H1 (cell line): ENCODE measurements around the gene HEPHL1. TPM values are rescaled to one million over a fixed set of nuclear protein-coding genes. Genes with fewer than 3 reads are reported as not detected.

Experiments used
- CTCF ChIA-PET: fragments of 300-600 bp; sonication (Branson Sonifier 250); formaldehyde crosslinking; loops from one replicate; lab custom pipeline; 2021; ENCODE audit not compliant: partially characterized antibody; lab: Charles Lee
- POLR2A ChIA-PET: fragments of 300-600 bp; sonication (Branson Sonifier 250); formaldehyde crosslinking; loops from one replicate; lab custom pipeline; 2021; ENCODE audit warnings: inconsistent platforms; ENCODE audit not compliant: partially characterized antibody; lab: Charles Lee
- DNase-seq, 2 experiments: peaks; one replicate each; pipeline versions ENCODE4 v3.0.0 to v3.0.0-alpha.2; 2010 to 2022; ENCODE audit warnings: low spot score in 2 of 2, low read depth in 1 of 2, mixed read lengths in 1 of 2
- FAIRE-seq: peaks from 2 replicates; lab custom pipeline; 2011; peaks lifted over from hg19 to GRCh38; lab: Jason Lieb, UNC
- H2AFZ ChIP-seq: 2 replicates; pipeline ENCODE4 v1.8.1; 2012; ENCODE audit warnings: low read length, inconsistent platforms
- H2AK5ac ChIP-seq: 2 replicates; pipeline ENCODE4 v1.6.1; 2013; ENCODE audit warnings: low read depth, low read length
- H2BK120ac ChIP-seq: replicated peaks from 2 replicates; pipeline ENCODE3; 2013; ENCODE audit warnings: low read depth, low read length, inconsistent platforms
- H2BK12ac ChIP-seq: 2 replicates; pipeline ENCODE4 v1.6.1; 2013; ENCODE audit warnings: low read depth, low read length
- H2BK15ac ChIP-seq: 2 replicates; pipeline ENCODE4 v1.6.1; 2013; ENCODE audit warnings: low read length
- H2BK20ac ChIP-seq: 2 replicates; pipeline ENCODE4 v1.6.1; 2013; ENCODE audit warnings: low read length
- H2BK5ac ChIP-seq: 2 replicates; pipeline ENCODE4 v1.6.1; 2013; ENCODE audit warnings: low read depth, low read length
- H3K14ac ChIP-seq: 2 replicates; pipeline ENCODE4 v1.6.1; 2013; ENCODE audit warnings: inconsistent platforms; ENCODE audit not compliant: insufficient read length
- H3K18ac ChIP-seq: 2 replicates; pipeline ENCODE4 v1.6.1; 2013; ENCODE audit warnings: low read length; ENCODE audit errors: extremely low read depth
- H3K23ac ChIP-seq: 2 replicates; pipeline ENCODE4 v1.6.1; 2013; ENCODE audit warnings: inconsistent platforms; ENCODE audit not compliant: insufficient read length
- H3K23me2 ChIP-seq: 2 replicates; pipeline ENCODE4 v1.6.1; 2013; ENCODE audit warnings: low read depth, low read length
- H3K27ac ChIP-seq: 2 replicates; pipeline ENCODE4 v1.6.1; 2011; ENCODE audit warnings: low read depth, low read length, inconsistent platforms
- H3K27me3 ChIP-seq, 4 experiments: replicated peaks in 1 of 4; 1 replicate in 1 of 4; 2 replicates in 3 of 4; pipeline versions ENCODE4 v1.6.1 to v1.8.1; 2011 to 2013; ENCODE audit warnings: low read length in 3 of 4, mild to moderate bottlenecking in 3 of 4, inconsistent platforms in 2 of 4, mixed read lengths in 2 of 4, moderate library complexity in 1 of 4; ENCODE audit not compliant: control insufficient read depth in 3 of 4, insufficient read depth in 3 of 4; ENCODE audit errors: extremely low read depth in 1 of 4
- H3K36me3 ChIP-seq, 4 experiments: 2 replicates each; pipeline versions ENCODE4 v1.6.1 to v1.8.1; 2011 to 2013; ENCODE audit warnings: mild to moderate bottlenecking in 4 of 4, low read length in 3 of 4, moderate library complexity in 2 of 4, control low read depth in 1 of 4, inconsistent platforms in 1 of 4; ENCODE audit not compliant: insufficient read depth in 4 of 4, control insufficient read depth in 2 of 4
- H3K4ac ChIP-seq: replicated peaks from 2 replicates; pipeline ENCODE3; 2013; ENCODE audit warnings: low read length, low read depth, mixed read lengths, inconsistent platforms; ENCODE audit not compliant: insufficient read length
- H3K4me1 ChIP-seq, 4 experiments: replicated peaks in 1 of 4; 1 replicate in 1 of 4; 2 replicates in 3 of 4; pipeline versions ENCODE4 v1.6.1 to v1.8.1; 2011 to 2013; ENCODE audit warnings: low read length in 3 of 4, inconsistent platforms in 2 of 4, mixed read lengths in 1 of 4; ENCODE audit not compliant: insufficient read depth in 4 of 4, control insufficient read depth in 3 of 4
- H3K4me2 ChIP-seq, 2 experiments: 2 replicates each; pipeline versions ENCODE4 v1.6.1 to v1.8.1; 2011 to 2013; ENCODE audit warnings: low read depth in 2 of 2, low read length in 2 of 2, control low read depth in 1 of 2, inconsistent platforms in 1 of 2, mild to moderate bottlenecking in 1 of 2; ENCODE audit not compliant: insufficient read depth in 1 of 2
- H3K4me3 ChIP-seq, 4 experiments: fragments of 200-600, 300-600 bp in 1 of 4; sonication (generic), shearing (Covaris generic), sonication (Bioruptor Twin) in 1 of 4; 2 replicates each; pipeline versions ENCODE4 v1.5.1 to v1.8.1; 2011 to 2016; ENCODE audit warnings: low read length in 4 of 4, low read depth in 3 of 4, control low read depth in 2 of 4, inconsistent platforms in 2 of 4, mild to moderate bottlenecking in 2 of 4, mixed read lengths in 1 of 4, moderate library complexity in 1 of 4; ENCODE audit not compliant: insufficient read depth in 2 of 4; ENCODE audit errors: extremely low read depth in 1 of 4
- H3K56ac ChIP-seq: replicated peaks from 2 replicates; pipeline ENCODE3; 2013; ENCODE audit warnings: low read depth, mild to moderate bottlenecking, mixed read lengths, low read length, inconsistent platforms; ENCODE audit not compliant: insufficient read length
- H3K79me1 ChIP-seq: 2 replicates; pipeline ENCODE4 v1.6.1; 2013; ENCODE audit warnings: low read depth, low read length, control low read depth
- H3K79me2 ChIP-seq, 2 experiments: 2 replicates each; pipeline versions ENCODE4 v1.6.1 to v1.8.1; 2012 to 2013; ENCODE audit warnings: low read length in 2 of 2, mild to moderate bottlenecking in 2 of 2, inconsistent platforms in 1 of 2; ENCODE audit not compliant: insufficient read depth in 2 of 2, control insufficient read depth in 1 of 2
- H3K9ac ChIP-seq, 4 experiments: replicated peaks in 1 of 4; 1 replicate in 1 of 4; 2 replicates in 3 of 4; pipeline versions ENCODE4 v1.6.1 to v1.8.1; 2011 to 2013; ENCODE audit warnings: low read depth in 3 of 4, low read length in 3 of 4, control low read depth in 2 of 4, mild to moderate bottlenecking in 2 of 4, moderate library complexity in 2 of 4, inconsistent platforms in 1 of 4; ENCODE audit errors: extremely low read depth in 1 of 4
- H3K9me3 ChIP-seq, 2 experiments: 2 replicates each; pipeline versions ENCODE4 v1.6.1 to v1.8.1; 2012 to 2013; ENCODE audit warnings: mild to moderate bottlenecking in 2 of 2, moderate library complexity in 2 of 2, control low read depth in 1 of 2, inconsistent platforms in 1 of 2, low read depth in 1 of 2, low read length in 1 of 2, mixed read lengths in 1 of 2; ENCODE audit not compliant: insufficient read depth in 2 of 2
- H4K20me1 ChIP-seq, 2 experiments: replicated peaks in 1 of 2; 2 replicates each; pipeline versions ENCODE3 to v1.8.1; 2011 to 2013; ENCODE audit warnings: inconsistent platforms in 2 of 2, low read length in 2 of 2, mild to moderate bottlenecking in 1 of 2; ENCODE audit not compliant: insufficient read depth in 2 of 2, control insufficient read depth in 1 of 2
- H4K5ac ChIP-seq: 2 replicates; pipeline ENCODE4 v1.6.1; 2013; ENCODE audit warnings: low read length, low read depth, mixed read lengths, inconsistent platforms; ENCODE audit not compliant: insufficient read length
- H4K8ac ChIP-seq: 2 replicates; pipeline ENCODE4 v1.8.0; 2013; ENCODE audit warnings: mild to moderate bottlenecking, moderate library complexity, low read length, inconsistent platforms; ENCODE audit not compliant: insufficient read depth; ENCODE audit errors: extremely low read depth
- H4K91ac ChIP-seq: replicated peaks from 2 replicates; pipeline ENCODE3; 2013; ENCODE audit warnings: low read length, mixed read lengths, inconsistent platforms; ENCODE audit not compliant: insufficient read length
- ASH2L ChIP-seq: fragments of 200-600, 300-600 bp; sonication (generic); IDR thresholded peaks from one replicate; pipeline ENCODE4 v1.7.1; 2017; ENCODE audit warnings: low read length
- CTBP2 ChIP-seq: IDR thresholded peaks from 2 replicates; pipeline ENCODE4 v1.7.0; 2011; ENCODE audit warnings: borderline replicate concordance, mild to moderate bottlenecking, moderate library complexity, mixed read lengths, low read length; ENCODE audit not compliant: insufficient read depth, insufficient read length
- EP300 ChIP-seq, 2 experiments: IDR thresholded peaks; 1 replicate in 1 of 2; 2 replicates in 1 of 2; pipeline ENCODE4 v1.6.1; 2011 to 2012; ENCODE audit warnings: low read depth in 2 of 2, low read length in 2 of 2, mild to moderate bottlenecking in 2 of 2, borderline replicate concordance in 1 of 2, inconsistent platforms in 1 of 2, moderate library complexity in 1 of 2
- GABPA ChIP-seq: IDR thresholded peaks from 2 replicates; pipeline ENCODE4 v1.6.1; 2011; ENCODE audit warnings: mild to moderate bottlenecking, low read length, moderate library complexity, borderline replicate concordance; ENCODE audit not compliant: insufficient read depth
- KDM5A ChIP-seq: fragments of 200-600 bp; IDR thresholded peaks from 2 replicates; pipeline ENCODE4 v1.7.1; 2012; ENCODE audit warnings: mild to moderate bottlenecking, low read length, inconsistent platforms, mixed read lengths
- MAFK ChIP-seq: IDR thresholded peaks from 2 replicates; pipeline ENCODE4 v1.6.1; 2012; ENCODE audit warnings: low read depth, mild to moderate bottlenecking, improper control_type of control experiment, low read length
- NRF1 ChIP-seq: IDR thresholded peaks from 2 replicates; pipeline ENCODE4 v1.6.1; 2011; ENCODE audit warnings: mild to moderate bottlenecking, low read depth, low read length, improper control_type of control experiment
- RBBP5 ChIP-seq: IDR thresholded peaks from 2 replicates; pipeline ENCODE4 v1.7.1; 2012; ENCODE audit warnings: low read depth, mild to moderate bottlenecking, inconsistent platforms, low read length, moderate library complexity, borderline replicate concordance
- TAF7 ChIP-seq: optimal IDR thresholded peaks from 2 replicates; pipeline ENCODE3; 2011; ENCODE audit warnings: low read depth, mild to moderate bottlenecking, inconsistent platforms, low read length, moderate library complexity, borderline replicate concordance
- TEAD4 ChIP-seq: IDR thresholded peaks from 2 replicates; pipeline ENCODE4 v1.6.1; 2012; ENCODE audit warnings: low read depth, low read length, inconsistent platforms, mixed read lengths
- WGBS, 2 experiments: shearing (Covaris generic) in 1 of 2; methylation state at CpG; one replicate each; pipeline versions ENCODE4 v1.1.6 to v1.1.7; 2013 to 2015; ENCODE audit warnings: low lambda C conversion rate in 2 of 2, mixed read lengths in 2 of 2, inconsistent platforms in 1 of 2, low coverage in 1 of 2, missing lambda C conversion rate in 1 of 2; ENCODE audit not compliant: insufficient replicate concordance in 2 of 2, insufficient coverage in 1 of 2, insufficient read length in 1 of 2; ENCODE audit errors: extremely low coverage in 1 of 2, missing lambda C conversion rate in 1 of 2; 5-methylcytosine and 5-hydroxymethylcytosine counted together
- polyA plus RNA-seq, 7 experiments: library from polyadenylated mRNA; depleted of rRNA in 3 of 7; stranded (reverse) in 5 of 7; unstranded in 2 of 7; fragments of >200 nt in 5 of 7; fragments of 200-250 nt in 2 of 7; gene quantifications; 1 replicate in 5 of 7; 2 replicates in 1 of 7; 4 replicates in 1 of 7; pipeline versions ENCODE4 v1.2.1 to v1.2.3, GENCODE V29; 2011 to 2013; ENCODE audit warnings: missing spikeins in 2 of 7, mixed read lengths in 2 of 7
- total RNA-seq: library from RNA; stranded (reverse); fragmentation: NEBNext Ultra II Directional; extraction: Animal tissue kit (Norgen Biotek cat#: 25700); gene quantifications from 2 replicates; pipeline ENCODE4 v1.2.1, GENCODE V29; 2021

The HEPHL1 gene
- total and polyA plus RNA-seq, 2 of the 8 experiments (the other 6 are each of a cell fraction or from before 2014, with no cell fraction given): 0.09 to 0.11 TPM

- H4K91ac ChIP-seq: no peak overlapping the region
- no peak overlapping the region for H3K14ac ChIP-seq
- no peaks in the 10 kb centered on the region for H3K79me2 ChIP-seq
- no peak for TF ChIP-seq GABPA
- TF ChIP-seq EP300 (IDR thresholded peaks at IDR 0.05; ENCODE audit: borderline replicate concordance in 1 of 2, low read depth in 2 of 2, low read length in 2 of 2): no peak
- no peak for TF ChIP-seq NRF1
- no peak for TF ChIP-seq CTBP2
- TF ChIP-seq TAF7: no peak
- no peak for TF ChIP-seq RBBP5
- TF ChIP-seq TEAD4: no peak
- no peak for TF ChIP-seq KDM5A
- no peak for TF ChIP-seq MAFK
- no peak for TF ChIP-seq ASH2L
- no peak overlapping the region for H2AK5ac ChIP-seq
- no peak overlapping the region for H3K4ac ChIP-seq
- H3K4me1 ChIP-seq: no peaks in the 10 kb centered on the region
- H4K20me1 ChIP-seq: no peaks in the 10 kb centered on the region
- no peaks in the 10 kb centered on the region for H3K9me3 ChIP-seq
- no peak overlapping the region for H3K18ac ChIP-seq
- CTCF ChIA-PET: interaction anchor here (0.9 kb wide), 1 partner anchor 85 kb away, joined by 3 read pairs; no protein-coding TSS in a partner anchor
- H2BK120ac ChIP-seq: no peak overlapping the region
- H2AFZ ChIP-seq: no peak overlapping the region
- no peak overlapping the region for H3K23ac ChIP-seq
- H2BK12ac ChIP-seq: no peak overlapping the region
- no peak overlapping the region for H2BK5ac ChIP-seq
- DNase-seq (no peak), FAIRE-seq (no peak)
- H3K56ac ChIP-seq: no peak overlapping the region
- peaks cover 0 to 1% (median 0%) of the 10 kb centered on the region in 4 experiments; a peak in 1 of 7 replicates for H3K27me3 ChIP-seq
- POLR2A ChIA-PET: no interaction called here
- H3K36me3 ChIP-seq: no peaks in the 10 kb centered on the region
- H2BK15ac ChIP-seq: no peak overlapping the region
- H4K5ac ChIP-seq: no peak overlapping the region
- H3K79me1 ChIP-seq: no peaks in the 10 kb centered on the region
- no peak overlapping the region for H4K8ac ChIP-seq
- no peak overlapping the region for H3K4me3 ChIP-seq
- 96% methylated on average over 2 of the region's 2 CpGs; no CpG with 5 or more reads in 1 of the 2 experiments for WGBS, 2 experiments
- no peaks in the 10 kb centered on the region for H3K23me2 ChIP-seq
- no peak overlapping the region for H3K4me2 ChIP-seq
- no peak overlapping the region for H3K9ac ChIP-seq
- no peak overlapping the region for H3K27ac ChIP-seq
- H2BK20ac ChIP-seq: no peak overlapping the region
These were observed 18.9 kb upstream of the HEPHL1 start for GRCh38 chr11:94002226-94002625.
